GM23338 (cell line): Measurements from ENCODE around the gene ZFHX3. TPM values are rescaled to one million over a fixed set of nuclear protein-coding genes. Genes with fewer than 3 reads are reported as not detected.

Experiments used
- ATAC-seq: fragments of 200-7000 bp; cut with Tn5 transposase; 3 replicates; pipeline ENCODE4 v1.9.1; 2020
- DNase-seq: peaks from one replicate; pipeline ENCODE4 v3.0.0-alpha.2; 2015; ENCODE audit warnings: low spot score
- H2AFZ ChIP-seq: fragments of 200-600 bp; sonication (generic); 2 replicates; pipeline ENCODE4 v1.8.0; 2016; ENCODE audit warnings: antibody characterized with exemption, mild to moderate bottlenecking, moderate library complexity
- H3F3A ChIP-seq: fragments of 200-600 bp; sonication (generic); replicated peaks from 2 replicates; pipeline ENCODE4 v1.8.0; 2017; ENCODE audit warnings: antibody characterized with exemption, mixed run types, low read depth
- H3K27ac ChIP-seq: fragments of 200-600 bp; sonication (generic); 2 replicates; pipeline ENCODE4 v1.6.1; 2016; ENCODE audit warnings: low read depth
- H3K27me3 ChIP-seq: fragments of 200-600 bp; sonication (generic); 2 replicates; pipeline ENCODE4 v1.8.0; 2016; ENCODE audit warnings: mild to moderate bottlenecking, mixed run types, moderate library complexity; ENCODE audit not compliant: insufficient read depth
- H3K36me3 ChIP-seq: fragments of 200-600 bp; sonication (generic); 2 replicates; pipeline ENCODE4 v1.8.0; 2016; ENCODE audit warnings: mild to moderate bottlenecking; ENCODE audit not compliant: insufficient read depth
- H3K4me1 ChIP-seq: fragments of 200-600 bp; sonication (generic); 2 replicates; pipeline ENCODE4 v1.8.0; 2016; ENCODE audit warnings: mild to moderate bottlenecking, moderate library complexity; ENCODE audit not compliant: insufficient read depth
- H3K4me2 ChIP-seq: fragments of 200-600 bp; sonication (generic); 2 replicates; pipeline ENCODE4 v1.7.1; 2017; ENCODE audit warnings: mixed run types
- H3K4me3 ChIP-seq: fragments of 200-600 bp; sonication (generic); 2 replicates; pipeline ENCODE4 v1.6.1; 2016; ENCODE audit warnings: mixed run types
- H3K79me2 ChIP-seq: fragments of 200-600 bp; sonication (generic); replicated peaks from 2 replicates; pipeline ENCODE4 v1.8.0; 2017; ENCODE audit warnings: mild to moderate bottlenecking; ENCODE audit not compliant: insufficient read depth
- H3K9me2 ChIP-seq: fragments of 200-600 bp; sonication (generic); 2 replicates; pipeline ENCODE4 v1.8.0; 2017; ENCODE audit not compliant: insufficient read depth
- H4K20me1 ChIP-seq: fragments of 200-600 bp; sonication (generic); replicated peaks from 2 replicates; pipeline ENCODE4 v1.8.0; 2017; ENCODE audit warnings: mild to moderate bottlenecking; ENCODE audit not compliant: insufficient read depth
- H3K27ac Mint-ChIP-seq: 2 replicates; pipeline ENCODE4 v1.8.0; 2020; ENCODE audit warnings: inconsistent platforms, mild to moderate bottlenecking, moderate library complexity, mixed read lengths
- H3K27me3 Mint-ChIP-seq: 3 replicates; pipeline ENCODE4 v1.8.0; 2022; ENCODE audit warnings: low read depth, mild to moderate bottlenecking, moderate library complexity, mixed read lengths, inconsistent platforms; ENCODE audit not compliant: insufficient read depth, poor library complexity
- H3K36me3 Mint-ChIP-seq: 3 replicates; pipeline ENCODE4 v1.8.0; 2021; ENCODE audit warnings: low read depth, mild to moderate bottlenecking, inconsistent platforms, moderate library complexity, mixed read lengths
- H3K4me1 Mint-ChIP-seq: 3 replicates; pipeline ENCODE4 v1.8.0; 2020; ENCODE audit warnings: mild to moderate bottlenecking, inconsistent platforms, mixed read lengths
- H3K4me3 Mint-ChIP-seq: 3 replicates; pipeline ENCODE4 v1.8.0; 2021; ENCODE audit warnings: moderate library complexity, mild to moderate bottlenecking, inconsistent platforms, mixed read lengths
- H3K9me3 Mint-ChIP-seq: 3 replicates; pipeline ENCODE4 v1.8.0; 2020; ENCODE audit warnings: moderate library complexity, mild to moderate bottlenecking, inconsistent platforms, mixed read lengths
- CREB1 ChIP-seq: fragments of 250-450 bp; sonication (Bioruptor Pico); IDR thresholded peaks from 2 replicates; pipeline ENCODE4 v1.5.0; 2020; ENCODE audit warnings: low read depth, mild to moderate bottlenecking, moderate library complexity
- CTCF ChIP-seq, 2 experiments: fragments of 200-600 bp in 1 of 2; sonication (generic) in 1 of 2; conservative IDR thresholded peaks; 2 replicates each; pipeline versions ENCODE4 v1.5.1 to v1.6.1; 2016 to 2017; ENCODE audit warnings: antibody characterized with exemption in 2 of 2, low read depth in 2 of 2, mild to moderate bottlenecking in 2 of 2, moderate library complexity in 1 of 2
- ETS1 ChIP-seq: IDR thresholded peaks from 2 replicates; pipeline ENCODE4 v1.6.1; 2016; ENCODE audit warnings: antibody characterized with exemption
- EZH2 ChIP-seq: fragments of 200-600 bp; sonication (generic); IDR thresholded peaks from one replicate; pipeline ENCODE4 v1.8.0; 2017; ENCODE audit warnings: antibody characterized with exemption, mild to moderate bottlenecking, low read depth; ENCODE audit not compliant: unreplicated experiment
- EZH2phosphoT487 ChIP-seq: fragments of 200-600 bp; sonication (generic); IDR thresholded peaks from one replicate; pipeline ENCODE4 v1.8.1; 2018; ENCODE audit warnings: antibody characterized with exemption; ENCODE audit not compliant: unreplicated experiment
- JUNB ChIP-seq: IDR thresholded peaks from one replicate; pipeline ENCODE4 v1.6.1; 2016; ENCODE audit warnings: antibody characterized with exemption; ENCODE audit not compliant: unreplicated experiment
- NANOG ChIP-seq: IDR thresholded peaks from 2 replicates; pipeline ENCODE4 v1.6.1; 2016; ENCODE audit warnings: antibody characterized with exemption, borderline replicate concordance
- POLR2AphosphoS5 ChIP-seq: IDR thresholded peaks from 2 replicates; pipeline ENCODE4 v1.6.1; 2016; ENCODE audit warnings: antibody characterized with exemption, low read depth
- REST ChIP-seq: IDR thresholded peaks from one replicate; pipeline ENCODE4 v1.6.1; 2018; ENCODE audit warnings: antibody characterized with exemption; ENCODE audit not compliant: unreplicated experiment
- STAT1 ChIP-seq: IDR thresholded peaks from one replicate; pipeline ENCODE4 v1.6.1; 2016; ENCODE audit warnings: antibody characterized with exemption; ENCODE audit not compliant: unreplicated experiment
- ZNF114 ChIP-seq: fragments of 250-450 bp; sonication (Bioruptor Pico); IDR thresholded peaks from 2 replicates; pipeline ENCODE4 v1.5.0; 2020; ENCODE audit warnings: mild to moderate bottlenecking, moderate library complexity
- ZNF331 ChIP-seq: fragments of 250-450 bp; sonication (Bioruptor Pico); IDR thresholded peaks from 2 replicates; pipeline ENCODE4 v1.5.0; 2020; ENCODE audit warnings: low read depth, mild to moderate bottlenecking, moderate library complexity
- ZNF462 ChIP-seq: fragments of 250-450 bp; sonication (Bioruptor Pico); IDR thresholded peaks from 2 replicates; pipeline ENCODE4 v1.5.0; 2020; ENCODE audit warnings: mild to moderate bottlenecking, moderate library complexity
- polyA plus RNA-seq: library from polyadenylated mRNA; unstranded; fragments of >200 nt; fragmentation: Nextera tagmentation; extraction: Ambion mirVana; gene quantifications from 2 replicates; pipeline ENCODE4 v1.2.1, GENCODE V29; 2016
- total RNA-seq: library from RNA; depleted of rRNA; stranded (reverse); fragments of >200 nt; shearing (Covaris generic); gene quantifications from 2 replicates; pipeline ENCODE4 v1.2.3, GENCODE V29; 2014

Gene ZFHX3
- total and polyA plus RNA-seq, 2 experiments from 2014 or later, result 1.0 to 1.5 TPM

- no peak overlapping the region for H3K27ac ChIP-seq
- no peak overlapping the region for H2AFZ ChIP-seq
- Mint-ChIP-seq H3K27ac (no peak overlapping the region), H3K9me3 (no peaks in the 10 kb centered on the region), H3K27me3 (peaks cover 3% of the 10 kb centered on the region), H3K36me3 (no peaks in the 10 kb centered on the region; the same call in 2 of the 3 replicates), H3K4me1 (peaks cover 12% of the 10 kb centered on the region), H3K4me3 (no peak overlapping the region)
- H3K9me2 ChIP-seq, result no peaks in the 10 kb centered on the region
- peaks cover 11% of the 10 kb centered on the region for H3K4me1 ChIP-seq
- H3K4me3 ChIP-seq, result no peak overlapping the region
- H3K36me3 ChIP-seq, result no peaks in the 10 kb centered on the region
- H3F3A ChIP-seq, result 0 out of 2 replicates have a peak, but pooled peaks cover 3% of the 10 kb centered on the region
- H3K4me2 ChIP-seq, result peak overlapping the region; percentile 61; the same call in 1 of the 2 replicates
- DNase-seq (no peak), ATAC-seq (no peak)
- H4K20me1 ChIP-seq, result no peaks in the 10 kb centered on the region
- H3K79me2 ChIP-seq, result no peaks in the 10 kb centered on the region
- no peaks in the 10 kb centered on the region for H3K27me3 ChIP-seq
- no peak for TF ChIP-seq JUNB
- TF ChIP-seq ZNF114, result no peak
- no peak for TF ChIP-seq POLR2AphosphoS5
- TF ChIP-seq CREB1 (CRISPR knock-in tag), result no peak
- TF ChIP-seq EZH2, result no peak
- no peak for TF ChIP-seq ZNF331 (CRISPR knock-in tag)
- no peak for TF ChIP-seq EZH2phosphoT487
- no peak for TF ChIP-seq ZNF462 (CRISPR knock-in tag)
- no peak for TF ChIP-seq ETS1
- no peak for TF ChIP-seq CTCF (conservative IDR thresholded peaks at IDR 0.05; ENCODE audit: low read depth in 2 of 2)
- no peak for TF ChIP-seq REST
- no peak for TF ChIP-seq STAT1
- no peak for TF ChIP-seq NANOG
These were observed 193.5 kb downstream of the ZFHX3 start for GRCh38 chr16:72854267-72854959.
